KMS-11 (cell line): ENCODE measurements around the gene TFG.

Experiments
- H2AFZ ChIP-seq: fragments of 200-600 bp; sonication (generic); 2 replicates; pipeline ENCODE4 v1.6.1; 2016; ENCODE audit warnings: antibody characterized with exemption, mixed run types, low read depth
- H3K27ac ChIP-seq: fragments of 200-600 bp; sonication (generic); 2 replicates; pipeline ENCODE4 v1.6.1; 2016; ENCODE audit warnings: mild to moderate bottlenecking, mixed run types
- H3K27me3 ChIP-seq: fragments of 200-600 bp; sonication (generic); 2 replicates; pipeline ENCODE4 v1.6.1; 2017; ENCODE audit warnings: mild to moderate bottlenecking, low read depth, mixed run types, moderate library complexity; ENCODE audit not compliant: insufficient read depth
- H3K36me3 ChIP-seq: fragments of 200-600 bp; sonication (generic); 2 replicates; pipeline ENCODE4 v1.6.1; 2017; ENCODE audit warnings: mild to moderate bottlenecking, mixed run types; ENCODE audit not compliant: insufficient read depth
- H3K4me1 ChIP-seq: fragments of 200-600 bp; sonication (generic); 2 replicates; pipeline ENCODE4 v1.6.1; 2016; ENCODE audit warnings: mild to moderate bottlenecking, low read depth, mixed run types; ENCODE audit not compliant: poor library complexity, severe bottlenecking
- H3K4me2 ChIP-seq: fragments of 200-600 bp; sonication (generic); 2 replicates; pipeline ENCODE4 v1.7.0; 2016; ENCODE audit warnings: mild to moderate bottlenecking, mixed run types
- H3K4me3 ChIP-seq: fragments of 200-600 bp; sonication (generic); IDR thresholded peaks from 2 replicates; pipeline ENCODE4 v1.6.1; 2017; ENCODE audit warnings: low read depth, low read length, mixed read lengths; ENCODE audit not compliant: insufficient read depth
- H3K79me2 ChIP-seq: fragments of 200-600 bp; sonication (generic); 2 replicates; pipeline ENCODE4 v1.6.1; 2016; ENCODE audit warnings: low read depth, mixed run types; ENCODE audit not compliant: insufficient read depth
- H3K9ac ChIP-seq: fragments of 200-600 bp; sonication (generic); 2 replicates; pipeline ENCODE4 v1.6.1; 2016; ENCODE audit warnings: mild to moderate bottlenecking, mixed run types
- H4K20me1 ChIP-seq: fragments of 200-600 bp; sonication (generic); 2 replicates; pipeline ENCODE4 v1.6.1; 2016; ENCODE audit warnings: mild to moderate bottlenecking, mixed run types; ENCODE audit not compliant: insufficient read depth
- CTCF ChIP-seq: fragments of 200-600 bp; sonication (generic); conservative IDR thresholded peaks from 2 replicates; pipeline ENCODE4 v1.6.1; 2017; ENCODE audit warnings: low read depth, mild to moderate bottlenecking, antibody characterized with exemption, low read length, moderate library complexity, mixed read lengths

The TFG gene

GRCh38 chr3:100753846-100754245, 44.6 kb downstream of the TFG start:
- H4K20me1 ChIP-seq = no peaks in the 10 kb centered on the region
- no peaks in the 10 kb centered on the region for H3K36me3 ChIP-seq
- H3K4me1 ChIP-seq = peaks cover 1% of the 10 kb centered on the region
- no peak overlapping the region for H3K4me2 ChIP-seq
- no peak for TF ChIP-seq CTCF
- no peak overlapping the region for H2AFZ ChIP-seq
- no peak overlapping the region for H3K9ac ChIP-seq
- H3K27me3 ChIP-seq = no peaks in the 10 kb centered on the region
- H3K27ac ChIP-seq = no peak overlapping the region
- no peak overlapping the region for H3K4me3 ChIP-seq
- H3K79me2 ChIP-seq = no peaks in the 10 kb centered on the region

- no peaks in the 10 kb centered on the region for H3K27me3 ChIP-seq
- H2AFZ ChIP-seq = no peak overlapping the region
- TF ChIP-seq CTCF = no peak
- no peaks in the 10 kb centered on the region for H4K20me1 ChIP-seq
- no peak overlapping the region for H3K9ac ChIP-seq
- peaks cover 10% of the 10 kb centered on the region for H3K4me1 ChIP-seq
- H3K27ac ChIP-seq = no peak overlapping the region
- no peak overlapping the region for H3K4me2 ChIP-seq
- no peaks in the 10 kb centered on the region for H3K79me2 ChIP-seq
- H3K4me3 ChIP-seq = no peak overlapping the region
- no peaks in the 10 kb centered on the region for H3K36me3 ChIP-seq
Measured at GRCh38 chr3:100754563-100755334, 45.5 kb downstream of the TFG start.

GRCh38 chr3:100756441-100756840, 47.1 kb downstream of the TFG start:
- Histone ChIP-seq H3K79me2 (no peaks in the 10 kb centered on the region), H3K36me3 (no peaks in the 10 kb centered on the region), H3K4me1 (peaks cover 25% of the 10 kb centered on the region), H3K4me3 (no peak overlapping the region), H2AFZ (no peak overlapping the region), H3K27me3 (no peaks in the 10 kb centered on the region), H3K27ac (no peak overlapping the region), H4K20me1 (no peaks in the 10 kb centered on the region), H3K9ac (no peak overlapping the region), H3K4me2 (no peak overlapping the region)
- TF ChIP-seq CTCF = no peak

- peaks cover 37% of the 10 kb centered on the region for H3K4me1 ChIP-seq
Measured at GRCh38 chr3:100759159-100759558, 49.9 kb downstream of the TFG start.

More at GRCh38 chr3:100759159-100759558, 49.9 kb downstream of the TFG start:
- no peaks in the 10 kb centered on the region for H4K20me1 ChIP-seq
- no peak overlapping the region; the same call in 1 of the 2 replicates for H3K27ac ChIP-seq
- H3K4me3 ChIP-seq = no peak overlapping the region
- peak overlapping the region; percentile 75; the same call in 1 of the 2 replicates for H3K4me2 ChIP-seq
- H3K27me3 ChIP-seq = no peaks in the 10 kb centered on the region
- no peak overlapping the region for H3K9ac ChIP-seq
- no peaks in the 10 kb centered on the region for H3K79me2 ChIP-seq
- TF ChIP-seq CTCF = no peak
- no peaks in the 10 kb centered on the region for H3K36me3 ChIP-seq
- no peak overlapping the region for H2AFZ ChIP-seq
